Limb (tissue), 2 donors: ENCODE data around the gene SLC25A41.

Source experiments
- DNase-seq, 2 donors: peaks; one replicate each; pipeline ENCODE4 v3.0.0-alpha.2; 2016; ENCODE audit errors: extremely low spot score in 2 of 2

The SLC25A41 gene

DNA sequence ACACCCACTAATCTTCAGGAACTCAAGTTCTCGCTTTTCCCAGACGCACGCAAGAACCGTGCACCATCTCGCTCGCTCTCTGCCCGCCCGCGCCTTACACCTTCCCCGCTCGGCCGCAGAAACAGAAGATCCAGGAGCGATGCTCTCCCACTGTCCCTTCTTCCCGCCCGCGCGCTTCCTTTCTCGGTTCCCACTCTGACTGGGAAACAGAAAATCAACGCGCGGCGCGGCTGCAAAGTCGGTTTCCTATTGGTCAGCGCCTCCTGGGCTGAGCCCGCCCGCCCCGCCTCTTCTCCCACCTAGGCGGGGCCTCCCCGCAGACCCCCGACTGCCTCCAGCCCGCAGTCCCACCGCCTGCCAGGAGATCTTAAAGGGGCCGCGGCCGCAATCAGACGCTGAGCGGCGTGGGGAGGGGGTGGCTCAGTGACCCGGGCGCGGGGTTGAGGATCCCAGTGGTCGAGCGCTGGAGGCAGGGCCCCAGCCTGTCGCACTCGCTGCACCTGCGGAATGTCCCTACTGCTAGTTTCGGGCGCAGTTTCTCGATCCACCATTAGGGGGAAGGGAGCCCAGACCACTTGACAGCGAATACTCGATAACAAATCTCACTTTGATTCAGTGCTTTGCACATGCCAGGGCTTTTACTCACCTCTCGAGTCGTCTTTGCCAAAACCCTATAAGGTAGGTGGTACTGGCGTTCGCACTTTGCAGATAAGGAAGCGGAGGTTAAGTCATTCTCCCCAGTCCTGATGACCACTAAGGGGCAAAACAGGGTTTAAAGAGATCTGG lies 26.7 kb upstream of the SLC25A41 start:
- peak; percentile 99 for DNase-seq

GRCh38 chr19:6459262-6460098 lies 25.9 kb upstream of the SLC25A41 start, which contains the start of gene SLC25A23:
Gene SLC25A23 (minus strand): TSS chr19:6459792. CDS start chr19:6459628, 164 bp downstream.
- DNase-seq: peak; percentile 74 to 90

- no peak for DNase-seq
Measured at GRCh38 chr19:6458695-6459261, 25.2 kb upstream of the SLC25A41 start.

DNA sequence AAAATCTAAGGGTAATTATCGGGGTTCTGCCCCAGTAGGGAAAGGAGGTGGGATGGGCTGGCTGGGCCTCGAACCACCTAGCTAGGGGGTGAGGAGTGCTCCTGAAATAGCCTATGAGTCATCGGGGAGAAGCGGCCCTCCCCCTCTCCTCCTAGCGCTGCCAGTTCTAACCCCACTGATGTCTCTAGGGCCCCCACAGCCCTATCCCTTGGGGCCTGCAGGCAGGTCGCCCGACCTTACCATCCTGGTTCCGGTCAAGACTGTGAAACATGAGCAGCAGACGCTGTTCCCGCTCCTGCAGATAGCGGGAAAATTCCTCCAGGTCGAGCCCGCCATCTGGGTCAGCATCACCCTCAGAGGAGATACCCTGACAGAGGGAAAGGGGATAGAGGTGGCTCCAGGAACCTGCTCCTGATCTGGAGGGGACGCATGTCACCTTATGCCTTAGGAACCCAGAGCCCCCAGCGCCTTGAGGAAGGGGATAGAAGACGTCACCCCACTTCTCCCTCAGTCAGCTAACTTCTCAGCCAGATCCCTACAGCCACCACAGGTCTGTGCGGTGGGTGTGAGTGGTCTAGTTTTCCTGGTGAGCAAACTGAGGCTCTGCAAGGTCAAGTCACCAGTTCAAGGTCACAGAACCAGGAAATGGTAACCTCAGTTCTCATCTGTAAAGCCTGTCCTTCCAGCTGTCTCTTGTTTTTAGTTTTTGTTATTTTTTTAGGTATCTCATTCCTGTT lies 24.6 kb upstream of the SLC25A41 start:
- DNase-seq: no peak

DNA sequence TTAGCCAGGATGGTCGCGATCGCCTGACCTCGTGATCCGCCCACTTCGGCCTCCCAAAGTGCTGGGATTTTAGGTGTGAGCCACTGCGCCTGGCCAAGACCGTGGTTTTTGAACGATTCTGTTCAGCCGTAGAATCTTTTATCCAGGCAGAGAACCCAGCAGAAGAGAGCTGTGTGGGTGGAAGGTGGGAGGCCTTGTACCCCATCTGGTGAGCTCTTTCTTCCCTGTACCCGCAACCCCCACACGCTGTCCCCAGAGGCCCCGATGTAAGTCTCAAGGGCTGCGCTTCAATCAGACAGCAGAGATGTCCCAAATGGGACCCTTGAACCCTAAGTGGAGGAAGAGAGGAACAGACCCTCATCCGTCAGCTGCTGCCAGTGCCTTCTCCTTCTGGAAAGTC lies 22.4 kb upstream of the SLC25A41 start:
- no peak for DNase-seq

DNA sequence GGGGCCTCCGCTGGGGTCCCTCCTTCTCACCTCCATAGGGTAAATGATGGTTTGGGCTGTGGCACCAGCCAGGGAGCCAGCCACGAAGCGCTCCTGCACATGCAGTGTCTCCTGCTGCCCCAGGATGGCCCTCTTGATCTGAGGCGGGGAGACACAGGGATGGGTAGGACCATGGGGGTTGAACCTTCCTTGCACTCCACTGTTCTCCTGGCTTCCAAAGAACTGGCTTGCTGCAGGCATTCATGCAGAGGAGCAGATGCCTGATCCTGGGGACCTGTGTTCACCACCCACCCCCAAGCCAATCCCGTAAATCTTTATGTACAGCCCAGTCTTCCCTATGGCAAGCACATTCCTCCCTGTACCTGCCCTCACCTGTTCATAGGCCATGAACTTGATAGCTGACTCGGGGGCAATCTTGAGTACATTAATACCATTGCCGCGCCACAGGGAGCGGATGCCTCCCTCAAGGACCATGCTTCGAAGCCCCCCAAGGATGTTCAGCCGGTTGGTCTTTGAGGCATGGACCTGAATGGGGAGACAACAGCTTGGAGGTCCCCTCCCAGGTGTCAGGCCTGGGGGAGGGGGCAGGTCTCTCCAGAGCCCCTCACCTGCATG lies 20.5 kb upstream of the SLC25A41 start:
- DNase-seq: no peak

DNA sequence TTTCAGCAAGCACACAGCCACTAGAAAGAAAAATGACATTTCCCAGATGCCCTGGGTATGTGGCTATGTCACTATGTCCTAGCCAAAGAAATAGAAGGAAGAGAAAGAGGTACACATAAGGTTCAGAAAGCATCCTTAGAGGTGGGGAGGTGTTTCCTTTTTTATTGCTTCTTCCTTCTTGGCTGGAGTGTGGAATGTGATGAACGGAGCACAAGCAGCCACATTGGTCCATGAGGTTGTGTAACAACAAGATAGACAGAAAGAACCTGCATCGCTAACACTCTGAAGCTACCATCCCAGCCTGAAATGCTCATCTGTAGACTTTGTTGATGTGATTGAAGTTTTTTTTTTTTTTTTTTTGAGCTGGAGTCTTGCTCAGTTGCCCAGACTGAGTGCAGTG lies 19.3 kb upstream of the SLC25A41 start:
- no peak for DNase-seq

GRCh38 chr19:6452223-6452614 lies 18.7 kb upstream of the SLC25A41 start:
- no peak for DNase-seq

DNA sequence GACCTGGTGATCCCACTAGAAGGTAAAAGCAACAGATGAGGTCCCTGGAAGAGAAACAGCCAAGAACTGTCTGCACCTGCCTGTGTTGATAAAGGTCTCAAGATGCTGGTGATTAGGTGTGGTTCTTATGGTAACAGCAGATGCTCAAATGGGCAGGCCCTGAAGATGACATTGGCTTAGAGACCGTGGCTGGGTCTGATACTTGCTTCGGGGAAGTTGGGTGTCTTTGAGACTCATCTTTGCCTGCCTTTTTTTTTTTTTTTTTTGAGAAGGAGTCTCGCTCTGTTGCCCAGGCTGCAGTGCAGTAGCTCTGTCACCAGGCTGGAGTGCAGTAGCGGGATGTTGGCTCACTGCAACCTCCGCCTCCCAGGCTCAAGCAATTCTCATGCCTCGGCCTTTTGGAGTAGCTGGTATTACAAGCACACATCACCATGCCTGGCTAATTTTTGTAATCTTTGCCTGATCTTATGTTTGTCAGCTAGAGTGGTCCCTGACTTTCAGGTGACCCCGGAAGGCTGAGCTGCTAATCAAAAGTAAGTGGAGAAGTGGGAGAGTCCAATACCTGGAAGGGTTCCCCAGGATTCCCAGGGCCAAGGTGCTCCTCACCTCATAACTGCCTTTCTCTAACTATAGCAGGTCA lies 18.1 kb upstream of the SLC25A41 start:
- no peak for DNase-seq

DNA sequence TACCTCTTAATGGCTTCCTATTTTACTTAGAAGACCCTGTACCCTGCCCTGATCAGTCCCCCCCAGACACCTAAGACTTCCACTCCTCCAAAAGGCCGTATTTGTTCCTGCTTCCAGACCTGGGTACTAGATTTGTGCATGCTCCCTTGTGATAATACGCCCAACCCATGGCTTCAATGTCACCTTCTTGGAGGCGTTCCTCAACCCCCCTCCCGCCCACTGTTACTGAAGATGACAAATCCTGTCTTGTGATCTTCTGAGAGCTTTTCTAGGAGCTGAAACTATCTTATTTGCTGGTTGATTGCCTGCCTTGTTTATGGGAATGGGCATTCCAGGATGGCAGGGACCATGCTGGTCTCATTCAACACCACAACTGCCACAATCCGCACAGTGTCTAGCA lies 16.6 kb upstream of the SLC25A41 start:
- DNase-seq: no peak

DNA sequence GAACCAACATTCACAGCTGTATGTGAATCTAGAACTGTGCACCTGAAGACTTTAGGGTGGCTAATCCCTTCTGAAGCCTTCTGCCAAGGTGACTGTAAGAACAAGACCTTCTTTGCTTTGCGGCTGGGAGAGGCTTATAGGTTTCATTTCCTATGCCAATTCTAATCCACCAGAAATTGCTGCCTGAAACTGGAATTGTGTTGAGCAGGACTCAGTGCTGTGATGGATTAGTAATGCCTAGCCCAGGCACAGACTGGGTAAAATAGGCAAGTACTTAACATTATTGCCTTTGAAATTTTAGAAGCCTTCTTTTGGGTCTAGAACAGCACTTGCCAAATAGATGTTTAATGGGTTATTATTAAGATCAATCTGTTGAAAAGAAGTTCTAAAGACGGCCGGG lies 14.5 kb upstream of the SLC25A41 start:
- no peak for DNase-seq

DNA sequence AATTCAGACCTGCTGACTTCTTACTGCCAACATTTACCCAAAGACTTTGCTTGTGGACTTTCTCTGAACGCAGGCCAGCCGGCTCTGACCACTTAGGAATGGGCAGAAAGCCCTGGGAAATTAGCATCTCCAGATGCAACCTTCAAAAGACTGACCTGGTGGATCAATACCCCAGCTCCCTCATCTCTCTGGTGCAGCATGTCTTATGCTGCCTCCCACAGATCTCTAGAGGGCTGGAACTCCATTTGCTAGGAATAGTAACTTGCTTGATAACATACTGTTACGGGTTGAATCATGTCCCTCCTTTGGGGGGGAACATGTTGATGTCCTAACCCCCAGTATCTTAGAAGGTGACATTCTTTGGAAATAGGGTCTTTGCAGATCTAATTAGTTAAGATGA lies 12.9 kb upstream of the SLC25A41 start:
- no peak for DNase-seq

DNA sequence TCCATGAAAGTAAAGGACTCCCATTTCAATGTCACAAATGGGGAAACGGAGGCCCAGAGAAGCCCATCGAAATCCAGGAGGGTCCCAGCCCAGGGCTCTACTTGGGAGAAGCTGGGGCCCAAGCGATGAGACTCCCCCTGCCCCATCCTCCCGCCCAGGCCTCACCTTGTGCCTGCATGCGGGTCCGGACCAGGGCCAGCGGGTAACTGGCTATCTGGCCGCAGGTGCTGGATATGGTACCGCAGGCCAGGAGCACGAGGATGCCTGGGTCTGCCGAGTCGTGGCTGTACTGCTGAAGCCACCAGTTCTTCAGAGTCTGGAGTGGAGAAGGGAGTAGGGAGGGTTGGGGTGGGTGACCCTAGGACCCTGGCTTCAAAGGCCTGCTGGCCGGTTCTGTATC lies 10.4 kb upstream of the SLC25A41 start:
- DNase-seq: no peak

GRCh38 chr19:6442087-6442688 lies 8.6 kb upstream of the SLC25A41 start:
- DNase-seq: no peak

DNA sequence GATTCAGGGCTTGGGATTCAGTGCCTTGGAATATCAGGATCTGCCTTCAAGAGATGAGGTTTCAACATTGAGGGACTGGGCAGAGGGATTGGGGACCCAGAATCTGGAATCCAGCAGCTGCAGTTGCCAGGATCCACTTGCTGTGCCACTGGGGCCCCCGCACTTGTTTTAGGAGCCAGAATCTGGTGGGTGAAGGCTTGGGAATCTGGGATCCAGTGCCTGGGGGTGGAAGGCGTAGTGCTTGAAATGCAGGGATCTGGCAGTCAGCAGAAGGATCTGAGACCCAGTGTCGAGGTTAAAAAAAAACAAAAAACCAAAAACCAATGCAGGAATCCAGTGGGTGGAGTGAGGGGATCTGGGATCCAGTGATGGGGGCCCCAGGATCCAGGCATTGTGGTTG lies 7.3 kb upstream of the SLC25A41 start:
- no peak for DNase-seq

DNA sequence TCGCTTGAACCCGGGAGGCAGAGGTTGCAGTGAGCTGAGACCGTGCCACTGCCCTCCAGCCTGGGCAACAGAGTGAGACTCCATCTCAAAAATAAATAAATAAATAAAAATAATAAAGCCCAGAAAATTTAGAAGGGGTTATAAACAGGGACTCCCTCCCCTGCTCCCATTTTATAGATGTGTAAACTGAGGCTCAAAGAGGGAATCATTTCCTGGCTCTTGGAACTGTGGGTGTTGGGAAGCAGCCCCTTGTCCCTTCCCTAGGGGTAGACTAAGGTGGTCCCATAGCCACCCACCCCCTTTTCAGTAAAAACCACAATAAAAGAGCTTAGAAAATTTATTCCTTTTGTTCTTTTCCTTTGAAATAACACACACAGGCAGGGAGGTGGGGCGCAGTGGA lies 6.2 kb upstream of the SLC25A41 start:
- DNase-seq: no peak

GRCh38 chr19:6433165-6433564 lies 398 bp downstream of the SLC25A41 start:
- DNase-seq: no peak

- no peak for DNase-seq
Measured at GRCh38 chr19:6431891-6432290, 1.7 kb downstream of the SLC25A41 start.

- no peak for DNase-seq
Measured at GRCh38 chr19:6429419-6430221, 3.9 kb downstream of the SLC25A41 start.
